Rectal smooth muscle tissue (tissue), 1 donor: ENCODE data around the gene CSTF3.
A peak's percentile ranks its signal among the peaks of the same experiment; 100 is the strongest.
"Not testable (repeated sequence)": the region's sequence is repeated elsewhere in the genome, so short reads cannot be mapped to it uniquely, and the experiment has no call there.

Source experiments
- H3K27ac ChIP-seq: one replicate; pipeline ENCODE4 v1.7.0; 2013; ENCODE audit warnings: low read depth, low read length, inconsistent platforms
- H3K27me3 ChIP-seq: one replicate; pipeline ENCODE4 v1.7.0; 2013; ENCODE audit warnings: low read length; ENCODE audit not compliant: control insufficient read depth, insufficient read depth
- H3K36me3 ChIP-seq: one replicate; pipeline ENCODE4 v1.7.0; 2013; ENCODE audit warnings: low read length; ENCODE audit not compliant: control insufficient read depth, insufficient read depth
- H3K4me1 ChIP-seq: one replicate; pipeline ENCODE4 v1.7.0; 2013; ENCODE audit warnings: low read length; ENCODE audit not compliant: control insufficient read depth, insufficient read depth
- H3K4me3 ChIP-seq: one replicate; pipeline ENCODE4 v1.7.0; 2013; ENCODE audit warnings: low read length
- H3K9ac ChIP-seq: one replicate; pipeline ENCODE4 v1.7.0; 2013; ENCODE audit warnings: low read length

The CSTF3 gene

GRCh38 chr11:33064033-33064825 is 97.1 kb downstream of the CSTF3 start:
- no peak overlapping the region for H3K4me3 ChIP-seq
- peaks cover 37% of the 10 kb centered on the region for H3K4me1 ChIP-seq
- H3K9ac ChIP-seq, result no peak overlapping the region
- peaks cover 22% of the 10 kb centered on the region for H3K36me3 ChIP-seq
- no peaks in the 10 kb centered on the region for H3K27me3 ChIP-seq
- H3K27ac ChIP-seq, result peak overlapping the region; percentile 81

- Histone ChIP-seq H3K9ac (no peak overlapping the region), H3K4me3 (no peak overlapping the region), H3K36me3 (peaks cover 15% of the 10 kb centered on the region), H3K27ac (peak overlapping the region; percentile 81), H3K27me3 (no peaks in the 10 kb centered on the region), H3K4me1 (peaks cover 37% of the 10 kb centered on the region)
Observed at GRCh38 chr11:33063326-33063881, 97.9 kb downstream of the CSTF3 start.

- peak overlapping the region; percentile 81 for H3K27ac ChIP-seq
- no peak overlapping the region for H3K4me3 ChIP-seq
- H3K36me3 ChIP-seq, result peaks cover 14% of the 10 kb centered on the region
- no peaks in the 10 kb centered on the region for H3K27me3 ChIP-seq
- no peak overlapping the region for H3K9ac ChIP-seq
- peaks cover 37% of the 10 kb centered on the region for H3K4me1 ChIP-seq
Observed at GRCh38 chr11:33062137-33062536, 99.1 kb downstream of the CSTF3 start.

- peaks cover 9% of the 10 kb centered on the region for H3K36me3 ChIP-seq
- peak overlapping the region; percentile 87 for H3K27ac ChIP-seq
- no peak overlapping the region for H3K4me3 ChIP-seq
Observed at GRCh38 chr11:33060271-33060670, 101.0 kb downstream of the CSTF3 start.

GRCh38 chr11:33059331-33060007 is 101.8 kb downstream of the CSTF3 start:
- Histone ChIP-seq H3K9ac (no peak overlapping the region), H3K4me3 (no peak overlapping the region), H3K4me1 (peaks cover 32% of the 10 kb centered on the region), H3K27me3 (peaks cover 2% of the 10 kb centered on the region), H3K27ac (peak overlapping the region; percentile 10), H3K36me3 (peaks cover 9% of the 10 kb centered on the region)

More at GRCh38 chr11:33060271-33060670, 101.0 kb downstream of the CSTF3 start:
- Histone ChIP-seq H3K27me3 (peaks cover 2% of the 10 kb centered on the region), H3K4me1 (peaks cover 37% of the 10 kb centered on the region), H3K9ac (no peak overlapping the region)

GRCh38 chr11:33057284-33057683 is 104.0 kb downstream of the CSTF3 start:
- Histone ChIP-seq H3K27ac (no peak overlapping the region), H3K9ac (no peak overlapping the region), H3K36me3 (peaks cover 9% of the 10 kb centered on the region), H3K27me3 (peaks cover 2% of the 10 kb centered on the region), H3K4me1 (peaks cover 12% of the 10 kb centered on the region), H3K4me3 (no peak overlapping the region)

- Histone ChIP-seq H3K4me3 (no peak overlapping the region), H3K4me1 (peaks cover under 1% of the 10 kb centered on the region), H3K36me3 (peaks cover 9% of the 10 kb centered on the region), H3K27ac (no peak overlapping the region), H3K27me3 (peaks cover 2% of the 10 kb centered on the region), H3K9ac (no peak overlapping the region)
Observed at GRCh38 chr11:33055375-33055774, 105.9 kb downstream of the CSTF3 start.

- H3K36me3 ChIP-seq, result peaks cover 2% of the 10 kb centered on the region
- peaks cover 2% of the 10 kb centered on the region for H3K27me3 ChIP-seq
- no peak overlapping the region for H3K27ac ChIP-seq
- H3K4me1 ChIP-seq, result no peaks in the 10 kb centered on the region
- H3K9ac ChIP-seq, result no peak overlapping the region
- H3K4me3 ChIP-seq, result no peak overlapping the region
Observed at GRCh38 chr11:33052231-33052630, 109.0 kb downstream of the CSTF3 start.

- not testable (repeated sequence) for H3K9ac ChIP-seq, H3K4me3 ChIP-seq, H3K27me3 ChIP-seq, H3K36me3 ChIP-seq, H3K27ac ChIP-seq, H3K4me1 ChIP-seq
Observed at GRCh38 chr11:33049565-33050408, 111.5 kb downstream of the CSTF3 start.

- H3K27ac ChIP-seq, H3K36me3 ChIP-seq, H3K4me3 ChIP-seq, H3K9ac ChIP-seq, H3K4me1 ChIP-seq, H3K27me3 ChIP-seq: not testable (repeated sequence)
Observed at GRCh38 chr11:33048701-33049100, 112.6 kb downstream of the CSTF3 start.

- Histone ChIP-seq H3K27me3 (no peaks in the 10 kb centered on the region), H3K36me3 (peaks cover 3% of the 10 kb centered on the region), H3K9ac (no peak overlapping the region), H3K4me3 (no peak overlapping the region), H3K27ac (no peak overlapping the region), H3K4me1 (peaks cover 4% of the 10 kb centered on the region)
Observed at GRCh38 chr11:33045551-33046255, 115.6 kb downstream of the CSTF3 start.
